NB4 (cell line): ENCODE data around the gene SATB2.

Experiments
- CTCF ChIP-seq: IDR thresholded peaks from one replicate; pipeline ENCODE4 v1.5.1; 2012; ENCODE audit warnings: low read depth, low read length
- MAX ChIP-seq: IDR thresholded peaks from 2 replicates; pipeline ENCODE4 v1.6.1; 2011; ENCODE audit warnings: low read depth, low read length
- MYC ChIP-seq: IDR thresholded peaks from 2 replicates; pipeline ENCODE4 v1.6.1; 2011; ENCODE audit warnings: low read depth, low read length
- POLR2A ChIP-seq: IDR thresholded peaks from 2 replicates; pipeline ENCODE4 v1.6.1; 2011; ENCODE audit warnings: mild to moderate bottlenecking; ENCODE audit not compliant: insufficient read length; ENCODE audit errors: extremely low read depth

GRCh38 chr2:199339891-199340605 lies 117.7 kb downstream of the SATB2 start:
- TF ChIP-seq CTCF (no peak), MYC (no peak), POLR2A (no peak), MAX (no peak)
